HEK293 (cell line): ENCODE results near the gene KANK4.

ENCODE experiments used
- CTCF ChIA-PET: fragments of 350-600 bp; formaldehyde crosslinking; extraction: SDS; loops from one replicate; lab custom pipeline; 2021; ENCODE audit warnings: antibody characterized with exemption; lab: Yijun Ruan, JAX
- POLR2A ChIA-PET: fragments of 300-600 bp; formaldehyde crosslinking; extraction: SDS; loops from one replicate; lab custom pipeline; 2020; ENCODE audit warnings: antibody characterized with exemption, inconsistent platforms; lab: Yijun Ruan, JAX
- H3K27ac ChIP-seq: fragments of 200-500 bp; sonication (Bioruptor generic); 2 replicates; pipeline ENCODE4 v1.5.1; 2014; ENCODE audit warnings: low read depth, low read length, control low read depth, inconsistent platforms; ENCODE audit errors: extremely low read depth
- H3K36me3 ChIP-seq, 2 experiments: fragments of 200-500 bp in 1 of 2; sonication (Bioruptor generic) in 1 of 2; 1 replicate in 1 of 2; 2 replicates in 1 of 2; pipeline ENCODE4 v1.5.1; 2014 to 2017; ENCODE audit warnings: inconsistent platforms in 2 of 2, low read length in 2 of 2; ENCODE audit not compliant: control insufficient read depth in 2 of 2, insufficient read depth in 1 of 2
- H3K4me1 ChIP-seq: fragments of 200-500 bp; sonication (Bioruptor generic); 2 replicates; pipeline ENCODE4 v1.5.1; 2014; ENCODE audit warnings: mild to moderate bottlenecking, low read length, inconsistent platforms; ENCODE audit not compliant: control insufficient read depth, insufficient read depth
- H3K4me3 ChIP-seq: 2 replicates; pipeline ENCODE4 v1.5.1; 2011; ENCODE audit warnings: low read depth, mild to moderate bottlenecking, control low read depth, low read length, moderate library complexity
- H3K9me3 ChIP-seq: fragments of 200-500 bp; sonication (Bioruptor generic); 2 replicates; pipeline ENCODE4 v1.5.1; 2014; ENCODE audit warnings: low read depth, low read length, inconsistent platforms; ENCODE audit not compliant: control insufficient read depth, insufficient read depth
- ELK4 ChIP-seq: IDR thresholded peaks from 2 replicates; pipeline ENCODE4 v1.6.1; 2011; ENCODE audit warnings: mild to moderate bottlenecking, low read depth, low read length, borderline replicate concordance
- FEZF1 ChIP-seq: fragments of 450-650 bp; formaldehyde crosslinking; IDR thresholded peaks from 2 replicates; pipeline ENCODE4 v1.5.1; 2016; ENCODE audit warnings: missing biosample characterization, missing genetic modification characterization
- INSM2 ChIP-seq: fragments of 450-650 bp; formaldehyde crosslinking; IDR thresholded peaks from 2 replicates; pipeline ENCODE4 v1.5.1; 2016; ENCODE audit warnings: missing biosample characterization, missing genetic modification characterization
- KLF1 ChIP-seq: fragments of 450-650 bp; formaldehyde crosslinking; IDR thresholded peaks from 2 replicates; pipeline ENCODE4 v1.5.1; 2016; ENCODE audit warnings: missing biosample characterization, missing genetic modification characterization
- SP2 ChIP-seq: fragments of 450-650 bp; formaldehyde crosslinking; IDR thresholded peaks from 2 replicates; pipeline ENCODE4 v1.5.1; 2016; ENCODE audit warnings: missing biosample characterization, missing genetic modification characterization
- ZNF121 ChIP-seq: fragments of 450-650 bp; formaldehyde crosslinking; IDR thresholded peaks from 2 replicates; pipeline ENCODE4 v1.5.1; 2016; ENCODE audit warnings: missing biosample characterization, missing genetic modification characterization
- ZNF140 ChIP-seq: fragments of 450-650 bp; formaldehyde crosslinking; IDR thresholded peaks from 2 replicates; pipeline ENCODE4 v1.5.1; 2016; ENCODE audit warnings: missing biosample characterization, missing genetic modification characterization
- ZNF16 ChIP-seq: fragments of 450-650 bp; formaldehyde crosslinking; IDR thresholded peaks from 2 replicates; pipeline ENCODE4 v1.5.1; 2016; ENCODE audit warnings: low read depth, missing biosample characterization, missing genetic modification characterization
- ZNF184 ChIP-seq: fragments of 450-650 bp; IDR thresholded peaks from 2 replicates; pipeline ENCODE4 v1.5.1; 2018; ENCODE audit warnings: missing biosample characterization, mild to moderate bottlenecking, missing genetic modification characterization
- ZNF266 ChIP-seq: fragments of 450-650 bp; formaldehyde crosslinking; IDR thresholded peaks from 2 replicates; pipeline ENCODE4 v1.5.1; 2016; ENCODE audit warnings: missing biosample characterization, missing genetic modification characterization, low read depth
- ZNF280D ChIP-seq: fragments of 450-650 bp; formaldehyde crosslinking; IDR thresholded peaks from 2 replicates; pipeline ENCODE4 v1.5.1; 2016; ENCODE audit warnings: missing biosample characterization, missing genetic modification characterization
- ZNF350 ChIP-seq: fragments of 450-650 bp; formaldehyde crosslinking; IDR thresholded peaks from 2 replicates; pipeline ENCODE4 v1.5.0; 2017; ENCODE audit warnings: missing biosample characterization, mild to moderate bottlenecking, missing genetic modification characterization
- ZNF394 ChIP-seq: fragments of 450-650 bp; formaldehyde crosslinking; IDR thresholded peaks from 2 replicates; pipeline ENCODE4 v1.5.1; 2016; ENCODE audit warnings: missing biosample characterization, missing genetic modification characterization, mild to moderate bottlenecking, moderate library complexity, borderline replicate concordance
- ZNF449 ChIP-seq: fragments of 450-650 bp; formaldehyde crosslinking; IDR thresholded peaks from 2 replicates; pipeline ENCODE4 v1.5.1; 2017; ENCODE audit warnings: missing biosample characterization, mild to moderate bottlenecking, missing genetic modification characterization, moderate library complexity
- ZNF514 ChIP-seq: fragments of 450-650 bp; formaldehyde crosslinking; IDR thresholded peaks from 2 replicates; pipeline ENCODE4 v1.5.1; 2016; ENCODE audit warnings: missing biosample characterization, missing genetic modification characterization
- ZNF549 ChIP-seq: fragments of 450-650 bp; IDR thresholded peaks from 2 replicates; pipeline ENCODE4 v1.5.1; 2018; ENCODE audit warnings: missing biosample characterization, missing genetic modification characterization, mild to moderate bottlenecking, inconsistent platforms, moderate library complexity
- ZNF555 ChIP-seq: fragments of 450-650 bp; formaldehyde crosslinking; conservative IDR thresholded peaks from 2 replicates; pipeline ENCODE4 v1.5.1; 2017; ENCODE audit warnings: missing biosample characterization, mild to moderate bottlenecking, missing genetic modification characterization, inconsistent platforms
- ZNF571 ChIP-seq: fragments of 450-650 bp; formaldehyde crosslinking; IDR thresholded peaks from 2 replicates; pipeline ENCODE4 v1.5.0; 2017; ENCODE audit warnings: missing biosample characterization, missing genetic modification characterization
- ZNF626 ChIP-seq: fragments of 450-650 bp; sonication (Bioruptor Pico); formaldehyde crosslinking; IDR thresholded peaks from 2 replicates; pipeline ENCODE4 v1.5.1; 2018; ENCODE audit warnings: missing biosample characterization, missing genetic modification characterization, inconsistent platforms
- ZNF645 ChIP-seq: fragments of 450-650 bp; formaldehyde crosslinking; IDR thresholded peaks from 2 replicates; pipeline ENCODE4; 2016; ENCODE audit warnings: missing biosample characterization, missing genetic modification characterization
- ZNF777 ChIP-seq: fragments of 450-650 bp; formaldehyde crosslinking; IDR thresholded peaks from 2 replicates; pipeline ENCODE4 v1.5.1; 2017; ENCODE audit warnings: missing biosample characterization, missing genetic modification characterization, borderline replicate concordance
- ZNF843 ChIP-seq: fragments of 450-650 bp; formaldehyde crosslinking; IDR thresholded peaks from 2 replicates; pipeline ENCODE4 v1.5.1; 2016; ENCODE audit warnings: missing biosample characterization, missing genetic modification characterization
- ZSCAN23 ChIP-seq: fragments of 450-650 bp; formaldehyde crosslinking; IDR thresholded peaks from 2 replicates; pipeline ENCODE4 v1.5.1; 2016; ENCODE audit warnings: missing biosample characterization, missing genetic modification characterization

Gene KANK4

GRCh38 chr1:62271948-62272728, 47.1 kb downstream of the KANK4 start:
- Histone ChIP-seq H3K4me3 (no peak overlapping the region), H3K36me3 (no peaks in the 10 kb centered on the region), H3K4me1 (no peaks in the 10 kb centered on the region), H3K27ac (no peak overlapping the region)
- ChIA-PET CTCF (no interaction called here), POLR2A (no interaction called here)
- TF ChIP-seq ELK4 (no peak), SP2 (tag by site-specific recombination) (no peak), ZNF555 (tag by site-specific recombination) (no peak), ZNF280D (tag by site-specific recombination) (no peak), FEZF1 (no peak), ZSCAN23 (tag by site-specific recombination) (no peak), ZNF626 (tag by site-specific recombination) (no peak), ZNF184 (tag by site-specific recombination) (no peak), ZNF394 (tag by site-specific recombination) (no peak), ZNF140 (no peak), ZNF449 (no peak), ZNF843 (tag by site-specific recombination) (no peak), ZNF514 (tag by site-specific recombination) (no peak)
- TF ChIP-seq, all 188 proteins: peak for 0
- H3K9me3 ChIP-seq, result no peaks in the 10 kb centered on the region

GRCh38 chr1:62271134-62271533, 48.1 kb downstream of the KANK4 start:
- Histone ChIP-seq H3K4me1 (no peaks in the 10 kb centered on the region), H3K36me3 (no peaks in the 10 kb centered on the region), H3K9me3 (no peaks in the 10 kb centered on the region)
- POLR2A ChIA-PET, result no interaction called here
- TF ChIP-seq ZNF777 (tag by site-specific recombination), result no peak
- no peak for TF ChIP-seq ZNF571 (tag by site-specific recombination)
- no peak for TF ChIP-seq ZNF16 (tag by site-specific recombination)
- no peak for TF ChIP-seq ZNF121 (tag by site-specific recombination)
- TF ChIP-seq ZNF266 (tag by site-specific recombination), result no peak
- TF ChIP-seq KLF1, result no peak
- TF ChIP-seq ZNF549 (tag by site-specific recombination), result no peak
- TF ChIP-seq ZNF645 (tag by site-specific recombination), result no peak
- no peak for TF ChIP-seq ZNF350 (tag by site-specific recombination)
- no peak for TF ChIP-seq INSM2 (tag by site-specific recombination)
- TF ChIP-seq, all 188 proteins: peak for 0
- no peak overlapping the region for H3K4me3 ChIP-seq
- CTCF ChIA-PET, result no interaction called here
- H3K27ac ChIP-seq, result no peak overlapping the region
